Skin of body (tissue), 2 donors: ENCODE measurements around the gene FCRL1. TPM values are rescaled to one million over a fixed set of nuclear protein-coding genes. Genes with fewer than 3 reads are reported as not detected.

ENCODE experiments used
- DNase-seq: peaks from one replicate; lab custom pipeline; 2025; lab: John Stamatoyannopoulos, UW
- total RNA-seq: library from RNA; depleted of rRNA; stranded (reverse); fragments of >200 nt; gene quantifications from one replicate; pipeline ENCODE4 v1.2.3, GENCODE V29; 2014

The FCRL1 gene, protein sequence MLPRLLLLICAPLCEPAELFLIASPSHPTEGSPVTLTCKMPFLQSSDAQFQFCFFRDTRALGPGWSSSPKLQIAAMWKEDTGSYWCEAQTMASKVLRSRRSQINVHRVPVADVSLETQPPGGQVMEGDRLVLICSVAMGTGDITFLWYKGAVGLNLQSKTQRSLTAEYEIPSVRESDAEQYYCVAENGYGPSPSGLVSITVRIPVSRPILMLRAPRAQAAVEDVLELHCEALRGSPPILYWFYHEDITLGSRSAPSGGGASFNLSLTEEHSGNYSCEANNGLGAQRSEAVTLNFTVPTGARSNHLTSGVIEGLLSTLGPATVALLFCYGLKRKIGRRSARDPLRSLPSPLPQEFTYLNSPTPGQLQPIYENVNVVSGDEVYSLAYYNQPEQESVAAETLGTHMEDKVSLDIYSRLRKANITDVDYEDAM
- 0.39 TPM for total RNA-seq

- no peak for DNase-seq
These were observed at the start of gene FCRL1 for GRCh38 chr1:157819896-157820295. Gene FCRL1 (minus strand): TSS chr1:157820120. CDS start chr1:157820037, 83 bp downstream.

GRCh38 chr1:157868654-157869053 is 48.7 kb upstream of the FCRL1 start:
- no peak for DNase-seq

DNA sequence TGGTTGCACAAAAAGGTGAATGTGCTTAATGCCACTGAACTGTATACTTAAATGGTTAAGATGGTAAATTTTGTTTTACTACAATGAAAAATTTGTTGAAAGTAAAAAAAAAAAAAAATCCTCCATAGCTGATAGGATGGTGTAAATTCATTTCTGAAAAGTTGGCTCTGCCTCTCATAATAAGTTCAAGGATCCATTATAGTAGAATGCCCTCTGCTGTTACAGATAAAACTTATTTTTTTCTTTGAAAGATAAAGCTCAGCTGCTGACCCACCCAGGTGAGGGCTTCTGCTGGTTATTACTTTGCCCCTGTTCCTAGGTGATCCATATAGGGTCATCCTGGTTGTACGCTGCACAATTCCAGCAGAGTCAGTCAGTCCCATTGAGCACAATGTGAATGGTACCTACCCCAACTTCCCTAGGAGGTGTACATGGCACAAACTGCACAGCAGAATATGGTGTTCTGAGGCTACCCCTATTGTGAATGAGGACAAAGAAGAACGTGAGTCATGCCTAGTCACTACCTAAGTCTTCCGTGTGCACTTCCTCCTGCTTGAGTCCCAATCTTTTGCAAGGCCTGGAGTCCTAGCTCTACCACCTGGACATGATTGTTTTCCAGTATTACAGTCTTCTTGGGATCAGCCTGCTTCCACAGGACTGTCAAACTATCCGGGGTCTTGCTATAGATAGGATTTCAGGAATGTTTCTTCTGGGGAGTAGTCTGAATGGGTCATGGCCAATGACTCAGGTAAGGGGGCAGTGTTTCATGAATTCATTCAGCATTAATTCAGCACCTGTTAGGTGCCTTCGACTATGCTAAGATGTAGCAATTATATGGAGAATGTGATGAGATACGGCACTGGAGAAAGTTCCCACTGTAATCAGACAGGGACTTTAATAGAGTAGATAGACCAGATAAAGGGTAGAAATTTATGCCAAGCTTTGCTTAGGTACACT is 42.5 kb upstream of the FCRL1 start:
- no peak for DNase-seq

DNA sequence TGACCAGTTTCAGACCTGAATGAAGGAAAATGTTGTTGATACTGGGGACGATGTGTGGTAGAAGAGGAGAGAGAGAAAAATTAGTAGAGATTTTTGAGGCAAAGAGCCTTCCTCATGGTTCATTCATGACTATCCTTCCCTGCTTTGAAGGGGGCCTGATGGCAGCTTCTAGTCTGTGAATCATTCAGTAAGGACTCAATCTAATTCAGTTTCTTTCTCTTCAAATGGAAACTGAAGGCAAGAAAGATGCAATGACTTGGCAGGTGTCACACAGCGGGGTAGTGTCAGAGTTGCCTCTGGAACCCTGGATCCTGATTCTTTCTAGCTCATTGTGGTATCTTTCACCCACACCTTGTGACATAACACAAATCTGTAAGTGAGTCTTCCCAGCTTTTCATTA is 36.6 kb upstream of the FCRL1 start:
- no peak for DNase-seq

DNA sequence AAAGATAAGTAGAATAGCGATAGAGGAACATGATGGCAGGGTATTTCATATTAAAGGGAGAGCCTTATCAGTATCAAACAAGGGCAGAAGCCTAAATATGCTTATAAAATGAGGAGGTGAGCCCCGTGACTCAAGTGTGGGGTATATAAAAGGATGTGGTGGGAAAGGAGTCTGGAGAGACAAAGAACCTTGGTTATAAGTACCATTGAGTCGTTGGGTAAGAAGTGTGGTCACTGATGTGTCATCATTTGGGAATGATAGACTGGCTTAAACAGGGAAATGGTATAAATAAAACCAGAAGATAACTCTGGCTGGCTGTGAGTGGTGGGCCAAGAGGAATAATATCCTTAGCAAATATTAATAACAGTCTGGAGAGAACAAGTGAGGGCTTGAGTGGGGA is 32.6 kb upstream of the FCRL1 start:
- DNase-seq = no peak

DNA sequence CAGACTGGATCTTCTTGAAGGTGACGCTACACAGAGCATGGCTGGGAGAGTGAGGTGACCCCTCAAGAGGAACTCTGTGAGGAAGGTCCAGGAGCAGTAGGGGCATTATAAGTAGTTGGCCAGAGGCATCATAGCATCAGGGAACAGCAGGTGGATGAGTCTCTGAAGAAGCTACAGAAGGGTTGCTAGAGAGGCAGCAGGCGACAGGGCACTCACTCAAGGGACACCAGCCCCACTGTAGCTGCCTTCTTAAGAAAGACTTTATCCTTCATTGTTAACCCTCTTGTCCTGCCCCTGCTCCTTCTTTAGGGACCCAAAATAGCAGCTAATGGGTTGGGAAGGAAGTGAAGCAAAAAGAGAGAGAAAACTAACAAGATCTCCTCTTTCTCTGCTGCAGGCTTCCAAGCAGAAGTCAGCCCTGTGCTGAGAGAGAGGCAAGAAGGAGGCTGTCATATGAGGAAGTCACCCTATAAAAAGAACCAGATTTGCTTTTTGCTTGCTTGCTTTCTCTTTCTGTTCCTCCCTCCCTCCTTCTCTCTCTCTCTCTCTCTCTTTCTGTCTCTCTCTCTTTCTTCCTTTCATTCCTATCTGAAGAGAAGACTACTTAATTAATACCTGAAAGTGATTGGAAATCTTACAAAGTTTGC is 29.4 kb upstream of the FCRL1 start:
- DNase-seq = no peak

- no peak for DNase-seq
These were observed 24.3 kb upstream of the FCRL1 start for GRCh38 chr1:157844089-157844830.

DNA sequence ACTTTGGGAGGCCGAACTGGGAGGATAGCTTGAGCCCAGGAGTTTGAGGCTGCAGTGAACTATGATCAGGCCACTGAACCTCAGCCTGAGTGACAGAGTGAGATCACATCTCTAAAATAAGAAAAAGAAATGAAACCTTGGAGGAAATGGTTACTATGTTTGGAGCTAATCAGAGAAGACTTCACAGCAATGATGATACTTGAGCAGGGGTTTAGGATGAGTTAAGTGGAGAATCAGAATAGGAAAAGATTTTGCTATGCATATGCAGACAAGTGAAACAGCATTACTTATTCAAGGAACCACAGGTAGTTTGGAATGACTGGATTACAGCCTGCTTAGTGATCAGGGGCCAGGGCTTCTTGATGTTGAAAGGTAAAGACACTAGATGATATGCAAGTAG is 23.0 kb upstream of the FCRL1 start:
- no peak for DNase-seq

DNA sequence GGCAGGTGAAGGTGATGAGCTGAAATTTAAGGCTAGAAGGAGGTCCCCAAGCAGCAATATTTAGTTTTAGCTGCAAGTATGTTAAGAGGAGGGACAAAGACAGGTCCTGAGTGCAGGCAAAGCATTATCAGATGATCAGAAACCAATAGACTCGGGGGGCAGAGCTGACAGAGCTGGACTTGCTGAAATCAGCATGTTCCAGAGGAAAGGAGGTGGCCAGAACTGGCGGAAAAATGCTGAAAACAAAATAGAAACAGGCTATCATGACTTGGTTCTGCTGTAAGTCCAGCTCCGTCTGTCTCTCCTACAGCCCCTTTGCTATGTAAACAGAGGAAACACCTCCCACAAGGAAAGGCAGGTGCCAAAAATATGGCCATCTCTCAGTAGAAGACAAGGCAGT is 21.8 kb upstream of the FCRL1 start, which contains the start of gene CD5L:
Gene CD5L (minus strand): TSS at position 101 of the 400 bp plus-strand sequence. CDS start 107 bp downstream, outside the sequence.
- no peak for DNase-seq

DNA sequence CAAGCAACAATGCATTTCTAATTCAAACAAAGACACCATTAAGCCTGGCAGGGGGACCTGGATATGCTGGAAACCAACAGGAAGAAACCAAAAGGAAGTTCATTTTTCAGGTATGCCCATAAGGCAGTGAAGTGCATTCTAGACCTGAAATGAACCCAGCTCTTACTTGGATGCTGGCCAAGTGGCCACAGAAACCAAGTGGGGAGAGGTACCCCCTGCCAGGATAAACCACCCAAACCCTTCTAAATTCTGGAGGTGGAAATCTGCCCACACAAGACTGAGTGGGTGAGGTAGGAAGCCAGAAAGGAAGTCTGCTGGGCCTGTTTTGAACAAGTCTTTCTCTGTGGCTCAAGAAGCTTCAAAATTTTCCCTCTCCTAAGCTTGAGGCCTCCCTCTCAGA is 19.0 kb upstream of the FCRL1 start:
- no peak for DNase-seq

GRCh38 chr1:157834430-157834829 is 14.5 kb upstream of the FCRL1 start:
- DNase-seq = no peak

DNA sequence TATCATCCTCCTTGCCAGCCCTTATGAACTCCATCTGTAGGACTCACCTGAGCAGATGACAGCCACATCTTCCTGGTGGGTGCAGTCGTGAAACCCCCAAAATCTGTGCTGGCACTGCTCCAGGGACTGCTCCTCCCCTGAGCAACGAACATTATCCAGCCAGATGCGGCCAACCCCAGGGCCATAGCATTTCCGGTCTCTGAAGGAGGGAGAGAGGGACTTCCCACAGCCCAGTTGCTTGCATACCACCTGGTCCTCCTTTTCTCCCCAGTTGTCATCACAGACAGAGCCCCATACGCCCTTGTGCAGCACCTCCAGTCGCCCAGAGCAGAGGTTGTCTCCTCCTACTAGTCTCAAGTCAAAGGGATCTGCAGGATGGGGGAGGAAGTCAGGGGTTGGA is 13.2 kb upstream of the FCRL1 start:
- DNase-seq = no peak

DNA sequence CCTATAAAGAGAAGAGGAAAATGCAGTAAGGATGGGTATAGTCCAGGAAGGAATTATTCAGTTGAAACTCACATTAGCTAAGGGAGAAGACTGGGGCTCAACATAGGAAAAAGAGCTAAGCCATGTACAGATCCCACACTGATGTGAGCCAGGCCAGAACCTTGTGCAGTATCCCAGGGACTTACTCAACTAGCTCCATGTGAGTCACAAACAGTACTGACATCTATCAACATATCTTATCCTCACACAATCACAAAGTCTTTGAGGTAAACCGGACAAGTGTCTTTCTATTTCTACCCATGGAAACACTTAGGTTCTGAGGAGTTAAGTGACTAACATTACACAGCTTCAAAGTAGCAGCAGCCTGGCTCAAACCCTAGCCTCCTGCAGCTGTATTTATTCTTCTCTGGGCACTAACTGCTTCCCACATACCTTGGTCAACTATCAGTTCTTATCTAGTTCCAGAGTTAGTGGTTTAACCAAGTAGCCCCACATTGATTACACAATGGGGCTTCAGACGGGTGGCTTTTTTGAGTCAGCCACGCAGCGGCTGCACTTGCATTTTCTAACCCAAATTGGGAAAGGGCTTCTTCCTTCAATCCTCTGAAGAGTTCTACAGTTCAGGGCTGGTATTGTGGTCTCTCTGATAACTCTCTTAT is 12.2 kb upstream of the FCRL1 start:
- no peak for DNase-seq

- no peak for DNase-seq
These were observed 11.0 kb upstream of the FCRL1 start for GRCh38 chr1:157830887-157831286.

DNA sequence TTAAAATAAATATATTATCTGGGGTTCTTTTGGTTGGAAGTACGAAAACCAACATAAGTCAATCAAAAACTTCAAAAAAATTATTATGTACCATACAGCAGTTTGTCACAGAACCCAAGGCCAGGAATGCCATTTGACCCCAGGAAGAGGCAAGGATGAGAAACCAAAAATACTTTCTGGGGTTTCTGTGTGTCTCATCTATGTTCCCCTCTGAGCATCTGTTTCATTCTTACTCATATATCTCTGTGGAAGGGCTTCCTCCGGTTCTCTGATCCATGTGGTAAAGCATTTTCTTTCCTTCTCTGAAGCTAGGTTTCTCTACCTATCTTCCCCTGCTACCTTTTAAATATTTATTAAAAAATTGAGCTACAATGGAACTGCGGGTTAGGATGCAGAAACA is 9.8 kb upstream of the FCRL1 start:
- DNase-seq = no peak

- no peak for DNase-seq
These were observed 9.3 kb upstream of the FCRL1 start for GRCh38 chr1:157829210-157829609.

- no peak for DNase-seq
These were observed 379 bp upstream of the FCRL1 start for GRCh38 chr1:157820299-157820698.

DNA sequence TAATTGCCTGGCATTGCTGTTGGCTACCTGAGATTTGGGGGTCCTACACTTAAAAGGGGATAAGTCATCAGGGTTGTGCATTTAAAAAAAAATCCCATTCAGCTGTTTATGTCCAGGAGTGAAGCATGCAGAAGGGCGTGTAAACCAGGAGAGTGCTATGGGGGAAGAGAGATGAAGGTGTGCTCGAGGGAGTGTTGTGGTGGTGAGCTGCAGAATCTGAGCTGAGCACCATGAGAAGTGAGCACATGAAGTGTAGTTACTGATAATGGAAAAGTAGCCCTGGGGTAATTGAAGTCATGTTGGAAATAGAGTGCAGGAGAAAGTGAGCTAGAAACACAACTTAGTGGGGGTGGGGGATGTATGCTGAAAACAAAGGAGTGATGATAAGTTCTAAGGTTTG is 705 bp downstream of the FCRL1 start:
- DNase-seq = no peak

DNA sequence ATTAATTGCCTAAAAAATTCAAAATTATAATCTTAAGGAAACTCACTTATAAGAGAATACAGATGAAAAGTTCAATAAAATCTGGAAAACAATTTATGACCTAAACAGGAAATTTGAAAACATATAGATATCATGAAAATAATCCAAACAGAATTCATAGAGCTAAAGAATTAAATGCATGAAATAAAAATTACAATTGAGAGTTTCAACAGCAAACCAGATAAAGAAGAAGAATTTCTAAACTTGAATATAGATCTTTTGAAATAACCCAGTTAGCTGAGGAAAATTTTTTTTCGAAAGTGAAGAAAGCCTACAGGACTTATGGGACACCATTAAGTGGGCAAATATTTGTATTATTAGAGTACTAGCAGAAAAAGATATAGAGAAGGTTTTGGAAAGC is 6.7 kb downstream of the FCRL1 start:
- DNase-seq = no peak

GRCh38 chr1:157806431-157807149 is 13.3 kb downstream of the FCRL1 start:
- DNase-seq = no peak
